Measurements from ENCODE around the gene CCL13.
"Not testable (repeated sequence)": the region's sequence is repeated elsewhere in the genome, so short reads cannot be mapped to it uniquely, and the experiment has no call there.

Gene CCL13

DNA sequence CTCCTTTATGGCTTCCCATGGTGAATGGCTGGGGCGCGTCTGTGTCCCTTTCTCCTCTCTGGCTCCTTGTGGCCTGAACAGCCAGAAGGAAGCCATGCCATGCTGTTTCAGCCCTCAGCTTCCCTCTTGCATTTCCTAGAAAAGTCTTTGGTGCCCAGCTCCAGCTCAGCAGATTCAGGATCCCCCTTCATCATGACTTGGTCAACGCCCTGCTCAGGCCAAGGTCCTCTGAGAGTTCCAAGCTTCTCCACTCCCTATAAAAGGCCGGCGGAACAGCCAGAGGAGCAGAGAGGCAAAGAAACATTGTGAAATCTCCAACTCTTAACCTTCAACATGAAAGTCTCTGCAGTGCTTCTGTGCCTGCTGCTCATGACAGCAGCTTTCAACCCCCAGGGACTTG is at the start of gene CCL13:
TSS of gene CCL13 (plus strand) at position 287 of the 400 bp plus-strand sequence. CDS start at position 334, 47 bp downstream.
- H3K36me3 Mint-ChIP-seq, result no peaks in the 10 kb centered on the region
- no peak within 1 kb of the TSS for H3K27ac Mint-ChIP-seq
- H3K9me3 Mint-ChIP-seq (ENCODE audit: low read depth), result no peaks in the 10 kb centered on the region
- no peak within 1 kb of the TSS for H3K4me3 Mint-ChIP-seq
- H3K4me1 Mint-ChIP-seq (ENCODE audit: low read depth), result peaks cover 3% of the 10 kb centered on the region
- peaks cover 2% of the 10 kb centered on the region for H3K27me3 Mint-ChIP-seq

DNA sequence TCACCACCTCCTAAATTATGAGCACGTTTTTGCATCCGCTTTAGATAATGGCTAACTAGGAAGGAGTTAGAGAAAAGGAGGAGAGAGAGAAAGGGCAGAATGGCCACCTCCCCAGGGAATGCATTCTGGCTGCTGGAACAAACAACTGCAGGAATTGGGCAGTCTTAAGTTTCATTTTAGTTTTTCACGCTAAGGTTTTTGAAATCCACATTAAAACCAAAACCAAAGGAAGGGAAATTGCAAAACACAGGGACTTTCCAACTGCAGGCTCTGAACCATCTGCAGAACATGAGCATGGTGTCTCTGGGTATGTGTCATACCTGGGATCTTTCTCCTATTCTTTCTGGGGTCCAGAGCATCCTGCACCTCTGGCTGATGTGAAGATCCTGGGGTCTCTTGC is 49.2 kb upstream of the CCL13 start:
- no peaks in the 10 kb centered on the region for H3K4me1 Mint-ChIP-seq (ENCODE audit: low read depth)
- no peaks in the 10 kb centered on the region for H3K9me3 Mint-ChIP-seq (ENCODE audit: low read depth)
- no peak overlapping the region for H3K27ac Mint-ChIP-seq
- H3K36me3 Mint-ChIP-seq, result no peaks in the 10 kb centered on the region
- H3K27me3 Mint-ChIP-seq, result peaks cover 10% of the 10 kb centered on the region
- no peak overlapping the region for H3K4me3 Mint-ChIP-seq

DNA sequence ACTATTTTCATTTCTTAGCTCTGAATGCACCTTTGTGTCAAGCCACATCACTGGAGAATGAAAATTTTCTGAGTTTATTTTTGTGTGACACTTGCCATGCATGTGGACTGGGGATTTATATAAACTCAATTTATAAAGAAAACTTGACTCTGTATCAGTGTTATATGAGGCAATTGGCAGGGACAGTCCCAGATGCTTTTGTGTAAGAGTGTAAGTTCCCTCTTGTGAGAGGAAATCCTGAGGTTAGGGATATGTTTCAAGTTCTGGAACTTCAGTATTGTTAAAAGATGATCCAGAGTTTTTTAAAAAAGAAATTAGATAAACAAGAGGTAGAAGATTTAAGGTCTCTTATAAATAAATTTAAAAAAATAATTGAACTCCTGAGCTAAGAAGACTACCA is 47.9 kb upstream of the CCL13 start:
- Mint-ChIP-seq H3K27me3 (peaks cover 12% of the 10 kb centered on the region), H3K36me3 (no peaks in the 10 kb centered on the region), H3K27ac (no peak overlapping the region), H3K4me1 (ENCODE audit: low read depth) (no peaks in the 10 kb centered on the region), H3K9me3 (ENCODE audit: low read depth) (no peaks in the 10 kb centered on the region), H3K4me3 (no peak overlapping the region)

DNA sequence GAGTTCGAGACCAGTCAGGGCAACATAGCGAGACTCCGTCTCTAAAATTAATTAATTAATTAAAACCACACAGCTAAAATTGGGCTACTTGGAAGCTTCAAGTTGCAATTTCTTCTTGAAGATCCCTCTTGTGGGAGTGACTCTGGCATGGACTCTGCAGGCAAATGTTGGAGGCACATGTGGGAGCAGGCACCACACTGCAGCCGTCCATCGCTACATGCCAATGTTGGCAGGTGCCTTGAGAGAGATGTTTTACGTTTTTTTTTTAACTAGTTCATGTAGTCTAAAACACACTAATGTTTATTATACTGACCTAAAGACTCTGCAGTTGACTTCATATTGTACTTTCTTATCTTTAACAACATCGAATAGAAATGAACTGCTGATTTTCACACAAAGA is 45.0 kb upstream of the CCL13 start:
- Mint-ChIP-seq H3K9me3 (ENCODE audit: low read depth) (no peaks in the 10 kb centered on the region), H3K27me3 (peaks cover 8% of the 10 kb centered on the region), H3K36me3 (no peaks in the 10 kb centered on the region), H3K4me3 (no peak overlapping the region), H3K27ac (no peak overlapping the region), H3K4me1 (ENCODE audit: low read depth) (no peaks in the 10 kb centered on the region)

DNA sequence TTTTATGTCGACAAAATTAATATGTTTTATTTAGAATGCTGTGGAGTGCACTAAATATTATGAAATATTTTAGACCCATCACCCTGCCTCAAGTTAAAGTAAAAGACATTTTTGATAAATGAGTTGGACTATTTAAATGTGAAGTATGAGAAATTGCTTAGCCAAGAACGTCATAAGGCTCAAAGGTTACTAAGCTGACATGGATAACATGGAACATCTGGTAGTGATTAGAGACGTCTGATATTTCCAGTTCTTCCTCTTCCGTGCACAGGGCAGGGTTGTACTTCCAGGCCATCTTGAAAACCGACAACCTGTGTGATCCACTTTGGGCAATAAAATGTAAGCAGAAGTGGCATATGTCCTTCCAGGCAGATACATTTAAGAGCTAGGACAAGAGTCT is 44.2 kb upstream of the CCL13 start:
- Mint-ChIP-seq H3K9me3 (ENCODE audit: low read depth) (no peaks in the 10 kb centered on the region), H3K36me3 (no peaks in the 10 kb centered on the region), H3K4me3 (no peak overlapping the region), H3K4me1 (ENCODE audit: low read depth) (no peaks in the 10 kb centered on the region), H3K27ac (no peak overlapping the region), H3K27me3 (peaks cover 7% of the 10 kb centered on the region)

DNA sequence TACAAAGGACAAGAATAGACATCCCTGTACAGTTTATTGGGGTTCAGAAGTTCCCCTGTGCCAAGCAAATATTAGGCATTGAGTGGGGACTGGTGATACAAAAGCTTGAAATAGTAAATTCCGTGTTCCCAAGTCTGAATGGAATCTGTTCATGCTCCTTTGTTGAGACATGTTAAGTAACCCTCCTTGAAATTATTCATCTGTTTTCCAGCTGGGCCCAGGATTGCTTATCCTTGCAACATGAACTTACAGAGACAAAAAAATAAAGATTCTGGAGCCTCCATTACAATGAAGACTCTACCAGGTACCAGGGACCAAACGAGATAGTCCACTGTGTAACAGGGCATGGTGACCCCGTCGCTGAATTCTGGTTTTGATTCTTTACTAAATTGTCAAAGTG is 43.1 kb upstream of the CCL13 start:
- H3K9me3 Mint-ChIP-seq (ENCODE audit: low read depth), result no peaks in the 10 kb centered on the region
- H3K27ac Mint-ChIP-seq, result no peak overlapping the region
- H3K4me1 Mint-ChIP-seq (ENCODE audit: low read depth), result no peaks in the 10 kb centered on the region
- no peak overlapping the region for H3K4me3 Mint-ChIP-seq
- peaks cover 7% of the 10 kb centered on the region for H3K27me3 Mint-ChIP-seq
- no peaks in the 10 kb centered on the region for H3K36me3 Mint-ChIP-seq

DNA sequence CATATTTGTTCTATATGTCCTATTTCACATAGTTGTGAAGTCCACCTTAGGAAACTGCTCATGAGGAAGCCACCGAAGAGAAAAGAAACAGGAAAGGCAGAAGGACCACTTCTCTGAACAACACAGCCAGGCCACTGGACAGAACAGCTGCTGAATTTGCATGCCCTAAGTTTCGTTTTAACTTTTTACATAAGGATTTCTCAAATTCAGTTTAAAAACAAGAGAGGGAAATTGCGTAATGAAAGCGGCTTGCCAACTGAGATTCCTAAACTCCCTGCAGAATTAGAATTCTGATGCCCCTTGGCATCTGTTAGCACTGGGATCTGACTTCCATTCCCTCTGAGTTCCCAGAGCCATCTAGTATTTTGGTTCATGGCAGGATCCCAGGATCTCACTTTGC is 42.0 kb upstream of the CCL13 start:
- Mint-ChIP-seq H3K4me3 (no peak overlapping the region), H3K4me1 (ENCODE audit: low read depth) (no peaks in the 10 kb centered on the region)

DNA sequence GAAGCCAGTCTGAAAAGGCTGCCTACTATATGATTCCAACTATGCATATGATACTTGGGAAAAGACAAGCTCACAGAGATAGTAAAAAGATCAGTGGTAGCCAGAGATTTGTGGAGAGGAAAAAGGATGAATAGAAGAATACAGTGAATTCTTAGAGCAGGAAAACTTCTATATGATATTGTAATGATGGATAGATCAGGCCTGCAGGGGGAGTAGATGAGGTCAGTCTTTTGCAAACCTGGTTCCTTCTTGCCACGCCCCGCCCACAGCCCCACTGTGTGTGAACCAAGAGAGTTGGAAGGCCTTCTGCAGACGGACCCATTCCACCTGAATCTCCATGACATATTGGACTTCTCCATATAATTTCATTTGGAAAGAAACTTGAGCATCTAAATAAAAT is 37.8 kb upstream of the CCL13 start:
- H3K4me1 Mint-ChIP-seq (ENCODE audit: low read depth), result no peaks in the 10 kb centered on the region
- H3K27ac Mint-ChIP-seq, result no peak overlapping the region
- H3K27me3 Mint-ChIP-seq, result peaks cover 2% of the 10 kb centered on the region
- no peaks in the 10 kb centered on the region for H3K9me3 Mint-ChIP-seq (ENCODE audit: low read depth)
- no peaks in the 10 kb centered on the region for H3K36me3 Mint-ChIP-seq
- H3K4me3 Mint-ChIP-seq, result no peak overlapping the region

More for the DNA sequence above, 42.0 kb upstream of the CCL13 start:
- peaks cover 7% of the 10 kb centered on the region for H3K27me3 Mint-ChIP-seq
- no peaks in the 10 kb centered on the region for H3K36me3 Mint-ChIP-seq
- no peak overlapping the region for H3K27ac Mint-ChIP-seq
- H3K9me3 Mint-ChIP-seq (ENCODE audit: low read depth), result no peaks in the 10 kb centered on the region

DNA sequence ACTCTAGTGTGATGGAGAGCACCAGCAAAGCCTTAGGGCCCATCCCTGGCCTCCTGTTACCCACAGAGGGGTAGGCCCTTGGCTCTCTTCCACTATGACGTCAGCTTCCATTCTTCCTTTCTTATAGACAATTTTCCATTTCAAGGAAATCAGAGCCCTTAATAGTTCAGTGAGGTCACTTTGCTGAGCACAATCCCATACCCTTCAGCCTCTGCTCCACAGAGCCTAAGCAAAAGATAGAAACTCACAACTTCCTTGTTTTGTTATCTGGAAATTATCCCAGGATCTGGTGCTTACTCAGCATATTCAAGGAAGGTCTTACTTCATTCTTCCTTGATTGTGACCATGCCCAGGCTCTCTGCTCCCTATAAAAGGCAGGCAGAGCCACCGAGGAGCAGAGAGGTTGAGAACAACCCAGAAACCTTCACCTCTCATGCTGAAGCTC is 37.2 kb upstream of the CCL13 start, which contains the start of gene CCL8:
TSS of gene CCL8 (plus strand) at position 397 of the 445 bp plus-strand sequence. CDS start 67 bp downstream, outside the sequence.
- Mint-ChIP-seq H3K4me3 (no peak within 1 kb of the TSS), H3K9me3 (ENCODE audit: low read depth) (no peaks in the 10 kb centered on the region), H3K36me3 (no peaks in the 10 kb centered on the region), H3K27me3 (peaks cover 5% of the 10 kb centered on the region), H3K4me1 (ENCODE audit: low read depth) (no peaks in the 10 kb centered on the region), H3K27ac (no peak within 1 kb of the TSS)

DNA sequence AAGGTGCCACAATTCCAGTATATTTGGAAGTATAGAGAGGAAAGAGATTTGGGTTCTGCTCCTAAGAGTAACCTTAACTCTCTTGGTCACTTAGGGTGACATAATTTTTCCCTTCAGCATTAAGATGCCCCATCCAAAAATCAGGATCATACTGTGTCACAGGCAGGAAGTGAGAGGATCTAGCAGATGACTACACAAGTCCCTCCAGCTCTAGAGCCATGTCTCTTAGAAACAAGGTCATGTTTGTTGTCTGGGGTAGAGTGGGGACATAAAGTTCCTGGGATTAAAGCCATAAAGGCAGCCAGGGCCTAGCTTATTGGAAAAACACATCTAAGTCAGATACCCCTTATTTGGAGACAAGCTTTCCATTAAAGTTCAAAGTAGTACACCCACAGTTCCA is 34.3 kb upstream of the CCL13 start:
- Mint-ChIP-seq H3K27me3 (peaks cover 9% of the 10 kb centered on the region), H3K4me3 (no peak overlapping the region), H3K9me3 (ENCODE audit: low read depth) (peaks cover 7% of the 10 kb centered on the region), H3K36me3 (peaks cover 3% of the 10 kb centered on the region), H3K4me1 (ENCODE audit: low read depth) (no peaks in the 10 kb centered on the region), H3K27ac (no peak overlapping the region)

DNA sequence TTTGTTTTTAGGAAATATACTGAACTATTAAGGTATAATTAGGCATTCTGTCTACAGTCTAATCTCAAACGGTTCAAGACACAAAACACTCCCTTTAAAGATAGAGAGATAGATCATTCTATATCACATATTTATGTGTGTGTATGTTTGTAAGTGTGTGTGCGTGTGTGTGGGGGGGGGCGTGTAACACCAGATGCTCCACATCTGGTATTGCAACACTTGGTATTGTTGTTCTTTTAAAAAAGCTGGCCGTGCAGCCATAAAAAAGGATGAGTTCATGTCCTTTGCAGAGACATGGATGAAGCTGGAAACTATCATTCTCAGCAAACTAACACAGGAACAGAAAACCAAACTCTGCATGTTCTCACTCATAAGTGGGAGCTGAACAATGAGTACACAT is 28.7 kb upstream of the CCL13 start:
- not testable (repeated sequence) for H3K9me3 Mint-ChIP-seq (ENCODE audit: low read depth); H3K27me3 Mint-ChIP-seq

DNA sequence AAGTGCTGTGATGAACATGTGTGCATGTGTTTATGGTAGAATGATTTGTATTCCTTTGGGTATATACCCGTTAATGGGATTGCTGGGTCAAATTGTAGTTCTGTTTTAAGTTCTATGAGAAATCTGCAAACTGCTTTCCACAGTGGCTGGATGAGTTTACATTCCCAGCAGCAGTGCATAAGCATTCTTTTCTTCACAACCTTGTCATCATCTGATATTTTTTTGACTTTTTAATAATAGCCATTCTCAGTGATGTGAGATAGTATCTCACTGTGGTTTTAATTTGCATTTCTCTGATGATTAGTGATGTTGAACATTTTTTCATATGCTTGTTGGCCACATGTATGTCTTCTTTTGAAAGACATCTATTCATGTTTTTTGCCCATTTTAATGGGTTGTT is 18.6 kb upstream of the CCL13 start:
- Mint-ChIP-seq H3K4me1 (ENCODE audit: low read depth) (no peaks in the 10 kb centered on the region), H3K4me3 (no peak overlapping the region), H3K9me3 (ENCODE audit: low read depth) (peaks cover 5% of the 10 kb centered on the region), H3K36me3 (no peaks in the 10 kb centered on the region), H3K27me3 (peaks cover 25% of the 10 kb centered on the region), H3K27ac (no peak overlapping the region)

More for the DNA sequence above, 28.7 kb upstream of the CCL13 start:
- not testable (repeated sequence) for H3K27ac Mint-ChIP-seq; H3K4me3 Mint-ChIP-seq; H3K4me1 Mint-ChIP-seq (ENCODE audit: low read depth); H3K36me3 Mint-ChIP-seq

DNA sequence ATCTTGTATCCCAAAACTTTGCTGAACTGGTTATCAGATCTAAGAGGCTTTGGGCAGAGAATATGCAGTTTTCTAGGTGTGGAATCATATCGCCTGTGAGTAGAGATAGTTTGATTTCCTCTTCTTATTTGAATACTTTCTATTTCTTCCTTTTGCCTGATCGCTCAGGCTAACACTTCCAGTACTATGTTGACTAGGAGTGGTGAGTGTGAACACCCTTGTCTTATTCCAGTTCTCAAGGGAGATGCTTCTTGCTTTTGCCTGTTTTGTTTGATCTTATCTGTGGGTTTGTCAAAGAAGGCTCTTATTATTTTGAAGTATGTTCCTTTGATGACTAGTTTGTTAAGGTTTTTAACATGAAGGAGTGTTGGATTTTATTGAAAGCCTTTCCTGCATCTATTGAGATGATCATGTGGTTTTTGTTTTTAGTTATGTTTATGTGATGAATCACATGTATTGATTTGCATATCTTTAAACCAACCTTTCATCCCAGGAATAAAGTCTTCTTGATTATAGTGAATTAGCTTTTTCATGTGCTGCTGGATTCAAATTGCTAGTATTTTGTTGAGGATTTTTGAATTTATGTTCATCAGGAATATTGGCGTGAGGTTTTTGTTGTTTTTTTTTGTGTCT is 17.0 kb upstream of the CCL13 start:
- Mint-ChIP-seq H3K27me3 (peaks cover 26% of the 10 kb centered on the region), H3K4me1 (ENCODE audit: low read depth) (no peaks in the 10 kb centered on the region), H3K4me3 (no peak overlapping the region), H3K9me3 (ENCODE audit: low read depth) (peaks cover 5% of the 10 kb centered on the region), H3K27ac (no peak overlapping the region), H3K36me3 (no peaks in the 10 kb centered on the region)

DNA sequence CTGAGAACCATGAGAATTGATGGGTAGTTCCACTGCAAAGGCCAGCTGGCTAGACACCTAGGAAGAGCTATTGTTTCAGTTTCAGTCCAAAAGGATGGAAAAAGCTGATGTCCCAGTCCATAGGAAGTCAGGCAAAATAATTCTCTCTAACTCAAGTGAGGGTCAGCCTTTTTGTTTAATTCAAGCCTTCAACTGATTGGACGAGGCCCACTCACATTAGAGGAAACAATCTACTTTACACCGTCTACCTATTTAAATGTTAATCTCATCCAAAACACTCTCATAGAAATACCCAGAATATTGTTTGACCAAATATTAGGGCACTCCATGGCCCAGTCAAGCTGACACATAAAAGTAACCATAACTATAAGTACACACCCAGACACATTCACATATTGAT is 14.4 kb upstream of the CCL13 start:
- H3K27me3 Mint-ChIP-seq, result peaks cover 19% of the 10 kb centered on the region
- no peak overlapping the region for H3K4me3 Mint-ChIP-seq
- no peaks in the 10 kb centered on the region for H3K9me3 Mint-ChIP-seq (ENCODE audit: low read depth)
- H3K27ac Mint-ChIP-seq, result no peak overlapping the region
- no peaks in the 10 kb centered on the region for H3K36me3 Mint-ChIP-seq
- no peaks in the 10 kb centered on the region for H3K4me1 Mint-ChIP-seq (ENCODE audit: low read depth)

DNA sequence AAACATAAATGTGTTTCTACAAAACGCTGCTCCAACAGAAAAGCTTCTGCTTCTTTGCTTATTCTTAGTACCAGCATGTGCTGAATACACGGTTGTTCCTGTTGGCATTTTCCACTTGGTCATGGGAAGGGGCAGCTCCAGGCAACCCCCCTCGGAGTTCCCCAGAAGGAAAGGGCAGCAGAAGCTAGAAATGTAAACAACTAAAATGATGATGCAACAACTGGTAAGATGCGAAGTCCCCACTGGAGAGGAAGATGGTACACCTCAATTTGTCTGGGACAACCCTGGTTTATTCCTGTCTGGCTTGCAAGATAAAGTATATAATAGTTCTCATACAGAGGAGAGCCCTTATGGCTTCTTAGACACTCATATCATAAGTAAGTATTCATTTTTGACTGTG is 9.2 kb upstream of the CCL13 start:
- no peak overlapping the region for H3K4me3 Mint-ChIP-seq
- H3K4me1 Mint-ChIP-seq (ENCODE audit: low read depth), result no peaks in the 10 kb centered on the region

DNA sequence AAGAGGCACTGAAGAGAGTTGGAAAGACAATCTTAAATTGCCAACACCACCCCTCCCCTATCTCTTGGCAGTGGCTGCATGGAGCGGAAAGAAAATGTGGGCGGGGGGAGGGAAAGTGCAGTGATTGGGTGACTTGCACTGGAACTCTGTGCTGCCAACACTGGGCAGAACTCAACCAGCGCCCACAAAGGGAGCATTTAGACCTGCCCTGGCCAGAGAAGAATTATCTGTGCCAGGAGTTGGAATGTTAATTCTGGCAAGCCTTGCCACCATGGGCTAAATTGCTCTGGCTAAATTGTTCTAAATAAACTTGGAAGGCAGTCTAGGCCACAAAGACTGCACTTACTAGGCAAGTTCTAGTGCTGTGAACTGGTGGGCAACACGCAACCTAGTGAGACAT is 6.5 kb upstream of the CCL13 start:
- H3K9me3 Mint-ChIP-seq (ENCODE audit: low read depth), result no peaks in the 10 kb centered on the region
- H3K27me3 Mint-ChIP-seq, result no peaks in the 10 kb centered on the region
- no peak overlapping the region for H3K4me3 Mint-ChIP-seq
- H3K4me1 Mint-ChIP-seq (ENCODE audit: low read depth), result no peaks in the 10 kb centered on the region
- H3K27ac Mint-ChIP-seq, result no peak overlapping the region
- H3K36me3 Mint-ChIP-seq, result no peaks in the 10 kb centered on the region

More for the DNA sequence above, 9.2 kb upstream of the CCL13 start:
- Mint-ChIP-seq H3K27ac (no peak overlapping the region), H3K27me3 (peaks cover 2% of the 10 kb centered on the region), H3K36me3 (no peaks in the 10 kb centered on the region), H3K9me3 (ENCODE audit: low read depth) (no peaks in the 10 kb centered on the region)
